ENCODE measurements around the gene SERINC5. TPM values are rescaled to one million over a fixed set of nuclear protein-coding genes. Genes with fewer than 3 reads are reported as not detected.

Gene SERINC5
- total RNA-seq, 1 experiment from 2014 or later = 52.3 TPM

- Mint-ChIP-seq H3K36me3 (ENCODE audit: insufficient read depth in 1 of 3, low read depth in 3 of 3) (peaks cover 0 to 9% (median 0%) of the 10 kb centered on the region in 3 experiments; a peak in 2 of 7 replicates), H3K4me3 (no peak overlapping the region), H3K9me3 (peaks cover 15 to 16% of the 10 kb centered on the region in 2 experiments), H3K4me1 (peaks cover 3 to 7% of the 10 kb centered on the region in 2 experiments), H3K27ac (no peak overlapping the region), H3K27me3 (ENCODE audit: low read depth) (no peaks in the 10 kb centered on the region; the same call in 1 of the 2 replicates)
- no peak overlapping the region for H2BK15ac ChIP-seq (ENCODE audit: low read depth, low read length)
- no peaks in the 10 kb centered on the region for H4K20me1 ChIP-seq (ENCODE audit: control insufficient read depth, insufficient read depth, insufficient read length)
- no peak for TF ChIP-seq CTCF (conservative IDR thresholded peaks at IDR 0.05)
- DNase-seq = no peak
- no peak overlapping the region for H3K27ac ChIP-seq (ENCODE audit: insufficient read length, low read depth, low read length)
- no peaks in the 10 kb centered on the region for H3K79me2 ChIP-seq (ENCODE audit: insufficient read depth, low read length)
- H3K14ac ChIP-seq (ENCODE audit: insufficient read depth, low read length) = no peak overlapping the region
- no peak overlapping the region for H2BK120ac ChIP-seq (ENCODE audit: low read depth, low read length, poor library complexity, severe bottlenecking)
- no peaks in the 10 kb centered on the region; the same call in 1 of the 2 replicates for H3K4me1 ChIP-seq (ENCODE audit: insufficient read depth, low read length)
- H2BK12ac ChIP-seq (ENCODE audit: insufficient read length, low read depth, low read length) = no peak overlapping the region
- H3K79me1 ChIP-seq (ENCODE audit: insufficient read depth, low read depth, low read length, poor library complexity, severe bottlenecking) = no peaks in the 10 kb centered on the region
- no peak overlapping the region for H3K4me2 ChIP-seq (ENCODE audit: insufficient read depth, insufficient read length, low read length)
- no peak overlapping the region for H2BK5ac ChIP-seq (ENCODE audit: insufficient read length, low read length)
- H3K4ac ChIP-seq (ENCODE audit: low read depth, low read length) = no peak overlapping the region
- H2BK20ac ChIP-seq (ENCODE audit: low read depth, low read length, poor library complexity, severe bottlenecking) = no peak overlapping the region
- no peaks in the 10 kb centered on the region for H3K9me3 ChIP-seq (ENCODE audit: control insufficient read depth, low read depth, low read length)
- H3K56ac ChIP-seq (ENCODE audit: insufficient read length, low read depth, low read length) = no peak overlapping the region
- H3K9ac ChIP-seq (ENCODE audit: extremely low read depth, insufficient read length, low read length) = no peak overlapping the region
- no peak overlapping the region for H4K91ac ChIP-seq (ENCODE audit: insufficient read length, low read depth, low read length)
- H4K8ac ChIP-seq (replicated peaks; ENCODE audit: insufficient read length, low read depth, low read length) = no peak overlapping the region
- H2AK5ac ChIP-seq (ENCODE audit: insufficient read length, low read length) = no peak overlapping the region
- no peak overlapping the region for H3K18ac ChIP-seq (ENCODE audit: insufficient read length, low read depth, low read length)
- WGBS (ENCODE audit: extremely low coverage, insufficient read length, low lambda C conversion rate) = no CpG with 5 or more reads among the region's 8 CpGs
- no peak overlapping the region for H3K23ac ChIP-seq (ENCODE audit: insufficient read length, low read depth, low read length)
- no peak overlapping the region for H4K5ac ChIP-seq (ENCODE audit: insufficient read length, low read depth, low read length)
- no peak overlapping the region for H2AFZ ChIP-seq (ENCODE audit: low read length)
- H3T11ph ChIP-seq (ENCODE audit: low read length) = no peak overlapping the region
- no peaks in the 10 kb centered on the region for H3K27me3 ChIP-seq (ENCODE audit: insufficient read depth, low read length)
- no peaks in the 10 kb centered on the region for H3K23me2 ChIP-seq (ENCODE audit: insufficient read length, low read depth, low read length, poor library complexity, severe bottlenecking)
These were observed 43.8 kb upstream of the SERINC5 start for GRCh38 chr5:80299601-80300000.

Data from H9 (cell line).